ENCODE measurements around the gene IGSF3. TPM values are rescaled to one million over a fixed set of nuclear protein-coding genes. Genes with fewer than 3 reads are reported as not detected.

The IGSF3 gene
- polyA plus RNA-seq, 1 experiment, result 0.06 TPM

DNA sequence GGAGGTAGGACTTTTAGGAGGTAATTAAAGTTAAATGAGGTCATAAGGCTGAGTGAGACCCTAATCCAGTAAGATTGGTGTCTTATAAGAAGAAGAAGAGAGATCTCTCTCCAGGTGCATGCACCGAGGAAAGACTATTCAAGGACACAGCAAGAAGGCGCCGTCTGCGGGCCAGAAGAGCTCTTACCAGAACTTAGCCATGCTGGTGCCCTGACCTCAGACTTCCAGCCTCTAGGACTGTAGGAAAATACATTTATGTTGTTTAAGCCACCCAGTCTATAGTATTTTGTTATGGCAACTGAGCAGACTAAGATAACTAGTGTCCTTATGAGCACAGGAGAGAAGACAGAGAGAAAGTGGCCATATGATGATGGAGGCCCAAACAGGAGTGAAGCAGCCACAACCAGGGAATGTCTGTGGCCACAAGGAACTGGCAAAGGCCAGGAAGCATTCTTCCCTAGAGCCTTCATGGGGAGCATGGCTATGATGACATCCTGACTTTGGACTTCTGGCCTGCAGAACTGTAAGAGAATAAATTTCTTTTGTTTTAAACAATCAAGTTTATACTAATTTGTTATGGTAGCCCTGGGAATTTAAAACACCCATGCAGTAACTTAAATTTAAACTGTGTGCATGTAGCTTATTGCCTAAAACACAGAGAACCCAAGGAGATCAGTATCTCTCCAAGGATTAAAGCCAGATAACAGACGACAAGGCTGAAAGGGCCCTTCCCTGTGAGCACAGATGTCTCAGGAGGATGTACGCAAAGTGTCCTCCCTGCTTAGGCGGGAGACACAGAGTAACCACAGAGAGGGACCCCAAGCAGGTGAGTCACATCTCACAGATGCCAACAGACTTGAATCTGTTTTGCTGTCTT, 86.8 kb downstream of the IGSF3 start:
- Histone ChIP-seq H3K27me3 (ENCODE audit: control insufficient read depth, insufficient read depth, low read length) (peaks cover 20% of the 10 kb centered on the region), H3K27ac (ENCODE audit: low read depth, low read length) (no peak overlapping the region), H3K9me3 (ENCODE audit: control insufficient read depth, insufficient read depth, low read length) (no peaks in the 10 kb centered on the region), H3K4me3 (ENCODE audit: low read depth, low read length) (no peak overlapping the region)
- CTCF ChIA-PET, result no interaction called here
- TF ChIP-seq, protein P1, sequence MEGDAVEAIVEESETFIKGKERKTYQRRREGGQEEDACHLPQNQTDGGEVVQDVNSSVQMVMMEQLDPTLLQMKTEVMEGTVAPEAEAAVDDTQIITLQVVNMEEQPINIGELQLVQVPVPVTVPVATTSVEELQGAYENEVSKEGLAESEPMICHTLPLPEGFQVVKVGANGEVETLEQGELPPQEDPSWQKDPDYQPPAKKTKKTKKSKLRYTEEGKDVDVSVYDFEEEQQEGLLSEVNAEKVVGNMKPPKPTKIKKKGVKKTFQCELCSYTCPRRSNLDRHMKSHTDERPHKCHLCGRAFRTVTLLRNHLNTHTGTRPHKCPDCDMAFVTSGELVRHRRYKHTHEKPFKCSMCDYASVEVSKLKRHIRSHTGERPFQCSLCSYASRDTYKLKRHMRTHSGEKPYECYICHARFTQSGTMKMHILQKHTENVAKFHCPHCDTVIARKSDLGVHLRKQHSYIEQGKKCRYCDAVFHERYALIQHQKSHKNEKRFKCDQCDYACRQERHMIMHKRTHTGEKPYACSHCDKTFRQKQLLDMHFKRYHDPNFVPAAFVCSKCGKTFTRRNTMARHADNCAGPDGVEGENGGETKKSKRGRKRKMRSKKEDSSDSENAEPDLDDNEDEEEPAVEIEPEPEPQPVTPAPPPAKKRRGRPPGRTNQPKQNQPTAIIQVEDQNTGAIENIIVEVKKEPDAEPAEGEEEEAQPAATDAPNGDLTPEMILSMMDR (IDR thresholded peaks at IDR 0.05; ENCODE audit: low read depth, low read length), result no peak
- DNase-seq (ENCODE audit: low read depth, low spot score), result no peak
- POLR2A ChIA-PET, result no interaction called here

DNA sequence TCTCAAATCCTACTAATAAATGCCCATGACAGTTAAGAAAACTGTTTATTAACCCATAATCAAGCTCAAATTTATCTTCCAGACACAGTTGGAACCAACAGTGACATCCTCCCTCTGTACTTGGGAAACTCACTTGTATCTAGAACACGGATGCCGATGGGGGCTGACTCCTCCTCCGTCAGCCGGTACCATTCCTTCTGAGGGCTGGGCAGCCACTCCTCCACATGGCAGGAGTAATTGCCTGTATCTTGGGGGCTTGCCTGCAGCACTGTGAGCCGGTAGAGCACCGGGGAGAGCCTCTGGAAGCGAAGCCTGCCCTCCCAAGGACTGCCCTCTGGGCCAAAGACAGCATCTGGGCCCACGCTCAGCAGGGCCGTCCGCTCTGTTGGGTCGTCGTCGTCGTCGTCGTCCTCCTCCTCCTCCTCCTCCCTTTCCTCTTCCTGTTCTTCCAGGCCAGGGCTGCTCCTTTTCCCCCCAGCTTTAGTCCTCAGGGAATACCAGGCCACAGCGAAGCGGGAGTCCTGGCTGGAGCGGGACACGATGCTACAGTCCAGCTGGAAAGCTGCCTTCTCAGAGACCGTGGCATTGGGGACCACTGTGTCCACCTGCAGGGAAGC, 88.2 kb downstream of the IGSF3 start:
- Histone ChIP-seq H3K27ac (ENCODE audit: low read depth, low read length) (no peak overlapping the region), H3K9me3 (ENCODE audit: control insufficient read depth, insufficient read depth, low read length) (no peaks in the 10 kb centered on the region), H3K4me3 (ENCODE audit: low read depth, low read length) (no peak overlapping the region), H3K27me3 (ENCODE audit: control insufficient read depth, insufficient read depth, low read length) (peaks cover 25% of the 10 kb centered on the region)
- no peak for DNase-seq (ENCODE audit: low read depth, low spot score)
- TF ChIP-seq, protein P1 (IDR thresholded peaks at IDR 0.05; ENCODE audit: low read depth, low read length), result no peak
- ChIA-PET POLR2A (no interaction called here), CTCF (no interaction called here)

DNA sequence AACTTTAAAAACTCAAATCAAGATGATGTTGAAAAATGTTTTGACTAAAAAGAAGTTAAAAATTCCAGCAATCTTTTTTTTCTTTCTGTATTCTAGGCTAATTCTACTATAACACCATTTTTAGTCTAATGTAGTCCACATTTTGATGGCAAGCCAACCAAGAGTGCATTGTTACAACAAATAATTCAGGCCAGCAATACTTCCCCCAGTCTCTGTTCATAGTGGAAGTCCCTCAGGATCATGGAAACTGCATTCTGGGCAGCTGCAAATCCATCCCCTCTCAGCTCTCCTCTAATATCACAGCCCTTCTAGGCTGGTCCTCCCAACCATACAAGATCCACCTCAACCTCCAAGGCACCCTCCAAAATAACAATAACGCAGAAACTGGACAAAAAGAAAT, 89.0 kb downstream of the IGSF3 start:
- ChIA-PET POLR2A (no interaction called here), CTCF (interaction anchor here (6.8 kb wide), 1 partner anchor 18 kb away, joined by 72 read pairs; no protein-coding TSS in a partner anchor)
- DNase-seq (ENCODE audit: low read depth, low spot score), result no peak
- no peak overlapping the region for H3K4me3 ChIP-seq (ENCODE audit: low read depth, low read length)
- H3K27ac ChIP-seq (ENCODE audit: low read depth, low read length), result no peak overlapping the region
- H3K27me3 ChIP-seq (ENCODE audit: control insufficient read depth, insufficient read depth, low read length), result peaks cover 29% of the 10 kb centered on the region
- TF ChIP-seq, protein P1 (IDR thresholded peaks at IDR 0.05; ENCODE audit: low read depth, low read length), result no peak
- no peaks in the 10 kb centered on the region for H3K9me3 ChIP-seq (ENCODE audit: control insufficient read depth, insufficient read depth, low read length)

DNA sequence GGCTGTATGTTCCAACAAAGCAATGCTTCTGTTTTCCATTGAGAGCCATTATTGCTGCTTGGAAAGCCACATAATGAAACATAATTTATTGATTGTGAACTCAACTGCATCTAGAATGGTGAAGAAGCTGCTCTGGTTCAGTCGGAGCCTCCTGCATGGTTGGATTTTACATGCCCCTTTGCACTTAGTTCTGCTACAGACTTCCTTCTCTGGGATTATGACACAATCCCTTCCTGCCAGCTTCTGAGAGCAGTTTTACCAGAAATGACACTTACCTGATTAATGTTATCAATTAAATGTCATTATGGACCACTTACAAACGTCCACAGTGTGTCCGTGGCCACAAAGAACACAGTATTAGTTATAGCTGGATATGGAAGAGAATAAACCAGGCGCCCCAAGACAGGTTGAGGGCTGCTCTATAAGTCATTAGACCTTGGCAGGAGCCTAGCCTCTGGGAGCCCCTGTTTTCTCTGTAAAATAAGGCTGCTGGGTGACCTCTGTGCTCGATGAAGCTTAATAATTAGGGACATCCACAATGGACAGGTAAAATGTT, 89.7 kb downstream of the IGSF3 start:
- no peak for DNase-seq (ENCODE audit: low read depth, low spot score)
- TF ChIP-seq, protein P1 (IDR thresholded peaks at IDR 0.05; ENCODE audit: low read depth, low read length), result no peak
- POLR2A ChIA-PET, result no interaction called here
- no peak overlapping the region for H3K4me3 ChIP-seq (ENCODE audit: low read depth, low read length)
- peaks cover 29% of the 10 kb centered on the region for H3K27me3 ChIP-seq (ENCODE audit: control insufficient read depth, insufficient read depth, low read length)
- no peaks in the 10 kb centered on the region for H3K9me3 ChIP-seq (ENCODE audit: control insufficient read depth, insufficient read depth, low read length)
- H3K27ac ChIP-seq (ENCODE audit: low read depth, low read length), result no peak overlapping the region
- CTCF ChIA-PET, result interaction anchor here (6.8 kb wide), 1 partner anchor 19 kb away, joined by 72 read pairs; no protein-coding TSS in a partner anchor

All from AG04450 (cell line).